Measurements from ENCODE around the gene NELFCD. TPM values are rescaled to one million over a fixed set of nuclear protein-coding genes. Genes with fewer than 3 reads are reported as not detected.

The NELFCD gene
- total and polyA plus RNA-seq, 10 of the 15 experiments (the other 5 are each of a cell fraction or from before 2014, with no cell fraction given) = 8.9 to 109 (median 82.9) TPM

- TF ChIP-seq NFYB (IDR thresholded peaks at IDR 0.05; ENCODE audit: insufficient read depth, low read depth, low read length) (no peak), RAD51 (IDR thresholded peaks at IDR 0.05) (peak; percentile 52; the same call in 1 of the 2 replicates), CUX1 (IDR thresholded peaks at IDR 0.05; ENCODE audit: insufficient replicate concordance, low read depth, low read length) (no peak), ZBTB40 (IDR thresholded peaks at IDR 0.05; ENCODE audit: borderline replicate concordance) (no peak), PML (IDR thresholded peaks at IDR 0.05; ENCODE audit: low read length) (peak; percentile 21)
Measured at GRCh38 chr20:59031564-59032022, 50.5 kb downstream of the NELFCD start (continued).
